VCaP (cell line): ENCODE measurements around the gene IFITM1.

ENCODE experiments used
- H3K27ac ChIP-seq: fragments of 450-650 bp; 2 replicates; pipeline ENCODE4 v1.5.1; 2017
- TF ChIP-seq, protein P1 (sequence below): fragments of 450-650 bp; conservative IDR thresholded peaks from 2 replicates; pipeline ENCODE4 v1.5.1; 2017; ENCODE audit warnings: mild to moderate bottlenecking, moderate library complexity

IFITM1 gene

DNA sequence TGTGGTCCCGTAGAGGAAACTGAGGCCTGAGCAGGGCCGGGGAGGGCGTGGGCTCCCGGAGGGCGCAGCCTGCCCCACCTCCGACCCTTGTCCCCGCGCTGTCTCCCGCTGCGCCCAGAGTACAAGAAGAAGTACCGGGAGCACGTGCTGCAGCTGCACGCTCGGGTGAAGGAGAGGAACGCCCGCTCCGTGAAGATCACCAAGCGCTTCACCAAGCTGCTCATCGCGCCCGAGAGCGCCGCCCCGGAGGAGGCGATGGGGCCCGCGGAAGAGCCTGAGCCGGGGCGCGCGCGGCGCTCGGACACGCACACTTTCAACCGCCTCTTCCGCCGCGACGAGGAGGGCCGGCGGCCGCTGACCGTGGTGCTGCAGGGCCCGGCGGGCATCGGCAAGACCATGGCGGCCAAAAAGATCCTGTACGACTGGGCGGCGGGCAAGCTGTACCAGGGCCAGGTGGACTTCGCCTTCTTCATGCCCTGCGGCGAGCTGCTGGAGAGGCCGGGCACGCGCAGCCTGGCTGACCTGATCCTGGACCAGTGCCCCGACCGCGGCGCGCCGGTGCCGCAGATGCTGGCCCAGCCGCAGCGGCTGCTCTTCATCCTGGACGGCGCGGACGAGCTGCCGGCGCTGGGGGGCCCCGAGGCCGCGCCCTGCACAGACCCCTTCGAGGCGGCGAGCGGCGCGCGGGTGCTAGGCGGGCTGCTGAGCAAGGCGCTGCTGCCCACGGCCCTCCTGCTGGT is 33.7 kb upstream of the IFITM1 start:
- H3K27ac ChIP-seq, result no peak overlapping the region
- TF ChIP-seq, protein P1, sequence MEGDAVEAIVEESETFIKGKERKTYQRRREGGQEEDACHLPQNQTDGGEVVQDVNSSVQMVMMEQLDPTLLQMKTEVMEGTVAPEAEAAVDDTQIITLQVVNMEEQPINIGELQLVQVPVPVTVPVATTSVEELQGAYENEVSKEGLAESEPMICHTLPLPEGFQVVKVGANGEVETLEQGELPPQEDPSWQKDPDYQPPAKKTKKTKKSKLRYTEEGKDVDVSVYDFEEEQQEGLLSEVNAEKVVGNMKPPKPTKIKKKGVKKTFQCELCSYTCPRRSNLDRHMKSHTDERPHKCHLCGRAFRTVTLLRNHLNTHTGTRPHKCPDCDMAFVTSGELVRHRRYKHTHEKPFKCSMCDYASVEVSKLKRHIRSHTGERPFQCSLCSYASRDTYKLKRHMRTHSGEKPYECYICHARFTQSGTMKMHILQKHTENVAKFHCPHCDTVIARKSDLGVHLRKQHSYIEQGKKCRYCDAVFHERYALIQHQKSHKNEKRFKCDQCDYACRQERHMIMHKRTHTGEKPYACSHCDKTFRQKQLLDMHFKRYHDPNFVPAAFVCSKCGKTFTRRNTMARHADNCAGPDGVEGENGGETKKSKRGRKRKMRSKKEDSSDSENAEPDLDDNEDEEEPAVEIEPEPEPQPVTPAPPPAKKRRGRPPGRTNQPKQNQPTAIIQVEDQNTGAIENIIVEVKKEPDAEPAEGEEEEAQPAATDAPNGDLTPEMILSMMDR, result peak; percentile 7; the same call in 1 of the 2 replicates

DNA sequence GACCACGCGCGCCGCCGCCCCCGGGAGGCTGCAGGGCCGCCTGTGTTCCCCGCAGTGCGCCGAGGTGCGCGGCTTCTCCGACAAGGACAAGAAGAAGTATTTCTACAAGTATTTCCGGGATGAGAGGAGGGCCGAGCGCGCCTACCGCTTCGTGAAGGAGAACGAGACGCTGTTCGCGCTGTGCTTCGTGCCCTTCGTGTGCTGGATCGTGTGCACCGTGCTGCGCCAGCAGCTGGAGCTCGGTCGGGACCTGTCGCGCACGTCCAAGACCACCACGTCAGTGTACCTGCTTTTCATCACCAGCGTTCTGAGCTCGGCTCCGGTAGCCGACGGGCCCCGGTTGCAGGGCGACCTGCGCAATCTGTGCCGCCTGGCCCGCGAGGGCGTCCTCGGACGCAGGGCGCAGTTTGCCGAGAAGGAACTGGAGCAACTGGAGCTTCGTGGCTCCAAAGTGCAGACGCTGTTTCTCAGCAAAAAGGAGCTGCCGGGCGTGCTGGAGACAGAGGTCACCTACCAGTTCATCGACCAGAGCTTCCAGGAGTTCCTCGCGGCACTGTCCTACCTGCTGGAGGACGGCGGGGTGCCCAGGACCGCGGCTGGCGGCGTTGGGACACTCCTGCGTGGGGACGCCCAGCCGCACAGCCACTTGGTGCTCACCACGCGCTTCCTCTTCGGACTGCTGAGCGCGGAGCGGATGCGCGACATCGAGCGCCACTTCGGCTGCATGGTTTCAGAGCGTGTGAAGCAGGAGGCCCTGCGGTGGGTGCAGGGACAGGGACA is 32.9 kb upstream of the IFITM1 start:
- TF ChIP-seq, protein P1, result no peak
- no peak overlapping the region for H3K27ac ChIP-seq

GRCh38 chr11:281486-282161 is 32.2 kb upstream of the IFITM1 start:
- no peak overlapping the region for H3K27ac ChIP-seq
- TF ChIP-seq, protein P1, result no peak

DNA sequence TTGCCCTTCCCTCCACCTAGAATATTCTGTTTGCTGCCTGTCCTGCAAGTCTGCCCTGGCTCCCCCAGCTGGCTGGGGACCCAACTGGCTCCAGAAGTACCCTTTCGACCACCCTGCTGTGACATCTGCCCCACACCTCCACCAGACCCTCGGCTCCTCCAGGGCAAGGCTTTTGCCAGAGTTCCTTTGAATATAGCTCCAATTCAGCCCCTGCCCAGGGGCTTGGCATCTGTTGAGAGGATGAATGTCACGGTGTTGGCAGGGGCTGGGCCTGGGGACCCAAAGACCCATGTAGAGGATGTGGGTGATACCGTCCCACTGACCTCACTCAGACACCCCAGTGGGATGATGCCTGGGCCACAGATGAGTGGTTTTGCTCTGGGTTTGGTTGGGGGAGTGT is 31.7 kb upstream of the IFITM1 start:
- H3K27ac ChIP-seq, result no peak overlapping the region
- TF ChIP-seq, protein P1, result no peak

GRCh38 chr11:282630-283360 is 31.0 kb upstream of the IFITM1 start:
- TF ChIP-seq, protein P1, result no peak
- H3K27ac ChIP-seq, result no peak overlapping the region

DNA sequence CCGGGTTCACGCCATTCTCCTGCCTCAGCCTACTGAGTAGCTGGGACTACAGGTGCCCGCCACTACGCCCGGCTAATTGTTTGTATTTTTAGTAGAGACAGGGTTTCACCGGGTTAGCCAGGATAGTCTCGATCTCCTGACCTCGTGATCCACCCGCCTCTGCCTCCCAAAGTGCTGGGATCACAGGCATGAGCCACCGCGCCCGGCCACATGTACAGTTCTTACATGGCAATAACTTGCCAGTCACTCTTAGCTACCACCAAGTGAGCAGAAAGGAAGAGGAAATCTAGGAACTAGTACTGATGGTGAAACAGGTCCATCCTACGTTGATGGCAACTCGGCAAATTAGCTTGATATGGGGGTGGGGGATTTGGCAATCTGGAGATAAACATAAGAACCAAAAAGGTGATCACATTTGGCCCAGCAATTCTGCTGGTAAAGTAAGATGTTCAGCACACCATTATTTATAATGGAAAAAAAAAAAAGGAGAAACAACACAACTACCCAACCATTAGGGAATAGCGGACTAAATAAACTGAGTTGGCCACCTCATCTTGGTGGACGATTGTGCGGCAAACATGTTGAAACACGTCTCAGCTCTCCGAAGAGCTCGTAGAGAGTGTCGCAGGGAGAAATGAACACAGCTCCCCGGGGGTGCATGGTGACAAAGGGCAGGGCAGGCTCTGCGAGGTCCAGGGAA is 30.3 kb upstream of the IFITM1 start:
- TF ChIP-seq, protein P1, result no peak
- no peak overlapping the region for H3K27ac ChIP-seq
